RWPE2 (cell line): ENCODE data around the gene RCOR1.

Source experiments
- ATAC-seq: fragments of 200-7000 bp; cut with Tn5 transposase; 3 replicates; pipeline ENCODE4 v1.9.1; 2021; ENCODE audit warnings: low read depth
- DNase-seq: peaks from one replicate; pipeline ENCODE4 v3.0.0-alpha.2; 2020; ENCODE audit warnings: low spot score
- H3K27ac ChIP-seq: fragments of 450-650 bp; 2 replicates; pipeline ENCODE4 v1.5.1; 2017; ENCODE audit warnings: mild to moderate bottlenecking; ENCODE audit not compliant: poor library complexity, severe bottlenecking
- H3K27me3 ChIP-seq: fragments of 250-450 bp; sonication (Bioruptor Pico); 2 replicates; pipeline ENCODE4 v1.5.1; 2021; ENCODE audit warnings: mild to moderate bottlenecking, moderate library complexity; ENCODE audit not compliant: insufficient read depth, poor library complexity, severe bottlenecking
- H3K36me3 ChIP-seq: fragments of 250-450 bp; sonication (Bioruptor Pico); 2 replicates; pipeline ENCODE4 v1.5.1; 2020; ENCODE audit warnings: low read depth, mild to moderate bottlenecking, moderate library complexity
- H3K4me1 ChIP-seq: fragments of 250-450 bp; sonication (Bioruptor Pico); 2 replicates; pipeline ENCODE4 v1.5.1; 2021; ENCODE audit warnings: mild to moderate bottlenecking, moderate library complexity; ENCODE audit not compliant: insufficient read depth, poor library complexity, severe bottlenecking
- H3K4me3 ChIP-seq: fragments of 250-450 bp; sonication (Bioruptor Pico); 2 replicates; pipeline ENCODE4 v1.5.1; 2021; ENCODE audit warnings: mild to moderate bottlenecking, moderate library complexity; ENCODE audit not compliant: severe bottlenecking
- H3K9me3 ChIP-seq: fragments of 250-450 bp; sonication (Bioruptor Pico); 2 replicates; pipeline ENCODE4 v1.5.1; 2021; ENCODE audit warnings: mild to moderate bottlenecking, moderate library complexity; ENCODE audit not compliant: severe bottlenecking
- TF ChIP-seq, protein P1 (sequence below): fragments of 450-650 bp; IDR thresholded peaks from one replicate; pipeline ENCODE4 v1.5.1; 2017; ENCODE audit warnings: mild to moderate bottlenecking, moderate library complexity; ENCODE audit not compliant: poor library complexity, severe bottlenecking

The RCOR1 gene

DNA sequence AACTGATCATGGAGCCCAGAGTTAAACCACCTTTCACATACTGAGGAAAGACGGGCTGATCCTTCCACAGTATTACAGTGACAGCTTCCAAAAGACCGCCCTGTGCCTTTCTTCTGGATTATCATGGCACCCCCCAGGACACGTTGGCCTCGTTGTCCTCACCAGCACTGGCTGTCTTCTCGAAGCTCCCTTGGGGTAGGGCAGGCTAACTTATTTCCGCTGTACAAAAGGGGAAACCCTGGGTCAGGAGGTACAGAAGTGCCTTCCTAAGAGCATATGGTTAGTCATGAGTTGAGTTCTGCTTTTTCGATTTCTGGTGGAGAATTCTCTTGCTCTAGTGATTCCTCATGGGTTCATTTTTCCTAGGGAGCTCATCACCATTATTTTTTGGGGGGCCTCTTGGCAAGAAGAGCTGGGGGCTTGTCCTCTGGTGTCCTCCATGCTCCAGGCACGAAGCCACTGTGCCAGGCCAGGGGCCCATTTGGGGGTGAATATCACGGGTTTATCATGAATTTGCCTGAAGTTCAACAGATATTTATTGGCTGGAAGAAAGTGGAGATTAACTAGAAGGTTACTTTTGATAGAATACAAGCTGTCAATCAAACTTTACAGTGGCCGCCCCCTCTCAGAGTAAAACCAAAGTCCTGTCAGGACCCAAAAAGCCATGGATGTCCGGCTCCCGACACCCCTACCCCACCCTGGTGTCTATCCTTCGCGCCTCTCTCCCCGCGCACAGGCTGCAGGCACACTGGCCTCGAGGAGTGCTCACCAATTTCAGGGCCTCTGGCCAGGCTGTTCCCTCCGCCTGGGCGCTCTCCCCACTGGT, 176.0 kb downstream of the RCOR1 start:
- ATAC-seq (no peak), DNase-seq (no peak)
- Histone ChIP-seq H3K4me3 (no peak overlapping the region), H3K27ac (no peak overlapping the region), H3K9me3 (no peaks in the 10 kb centered on the region), H3K27me3 (no peaks in the 10 kb centered on the region), H3K4me1 (no peaks in the 10 kb centered on the region), H3K36me3 (no peaks in the 10 kb centered on the region)
- TF ChIP-seq, protein P1, sequence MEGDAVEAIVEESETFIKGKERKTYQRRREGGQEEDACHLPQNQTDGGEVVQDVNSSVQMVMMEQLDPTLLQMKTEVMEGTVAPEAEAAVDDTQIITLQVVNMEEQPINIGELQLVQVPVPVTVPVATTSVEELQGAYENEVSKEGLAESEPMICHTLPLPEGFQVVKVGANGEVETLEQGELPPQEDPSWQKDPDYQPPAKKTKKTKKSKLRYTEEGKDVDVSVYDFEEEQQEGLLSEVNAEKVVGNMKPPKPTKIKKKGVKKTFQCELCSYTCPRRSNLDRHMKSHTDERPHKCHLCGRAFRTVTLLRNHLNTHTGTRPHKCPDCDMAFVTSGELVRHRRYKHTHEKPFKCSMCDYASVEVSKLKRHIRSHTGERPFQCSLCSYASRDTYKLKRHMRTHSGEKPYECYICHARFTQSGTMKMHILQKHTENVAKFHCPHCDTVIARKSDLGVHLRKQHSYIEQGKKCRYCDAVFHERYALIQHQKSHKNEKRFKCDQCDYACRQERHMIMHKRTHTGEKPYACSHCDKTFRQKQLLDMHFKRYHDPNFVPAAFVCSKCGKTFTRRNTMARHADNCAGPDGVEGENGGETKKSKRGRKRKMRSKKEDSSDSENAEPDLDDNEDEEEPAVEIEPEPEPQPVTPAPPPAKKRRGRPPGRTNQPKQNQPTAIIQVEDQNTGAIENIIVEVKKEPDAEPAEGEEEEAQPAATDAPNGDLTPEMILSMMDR, result no peak

- no peaks in the 10 kb centered on the region for H3K36me3 ChIP-seq
- H3K27me3 ChIP-seq, result no peaks in the 10 kb centered on the region
- TF ChIP-seq, protein P1, result no peak
- H3K27ac ChIP-seq, result no peak overlapping the region
- H3K4me3 ChIP-seq, result no peak overlapping the region
- H3K9me3 ChIP-seq, result no peaks in the 10 kb centered on the region
- ATAC-seq, result no peak
- H3K4me1 ChIP-seq, result no peaks in the 10 kb centered on the region
- no peak for DNase-seq
Measured at GRCh38 chr14:102769049-102769327, 176.5 kb downstream of the RCOR1 start.

DNA sequence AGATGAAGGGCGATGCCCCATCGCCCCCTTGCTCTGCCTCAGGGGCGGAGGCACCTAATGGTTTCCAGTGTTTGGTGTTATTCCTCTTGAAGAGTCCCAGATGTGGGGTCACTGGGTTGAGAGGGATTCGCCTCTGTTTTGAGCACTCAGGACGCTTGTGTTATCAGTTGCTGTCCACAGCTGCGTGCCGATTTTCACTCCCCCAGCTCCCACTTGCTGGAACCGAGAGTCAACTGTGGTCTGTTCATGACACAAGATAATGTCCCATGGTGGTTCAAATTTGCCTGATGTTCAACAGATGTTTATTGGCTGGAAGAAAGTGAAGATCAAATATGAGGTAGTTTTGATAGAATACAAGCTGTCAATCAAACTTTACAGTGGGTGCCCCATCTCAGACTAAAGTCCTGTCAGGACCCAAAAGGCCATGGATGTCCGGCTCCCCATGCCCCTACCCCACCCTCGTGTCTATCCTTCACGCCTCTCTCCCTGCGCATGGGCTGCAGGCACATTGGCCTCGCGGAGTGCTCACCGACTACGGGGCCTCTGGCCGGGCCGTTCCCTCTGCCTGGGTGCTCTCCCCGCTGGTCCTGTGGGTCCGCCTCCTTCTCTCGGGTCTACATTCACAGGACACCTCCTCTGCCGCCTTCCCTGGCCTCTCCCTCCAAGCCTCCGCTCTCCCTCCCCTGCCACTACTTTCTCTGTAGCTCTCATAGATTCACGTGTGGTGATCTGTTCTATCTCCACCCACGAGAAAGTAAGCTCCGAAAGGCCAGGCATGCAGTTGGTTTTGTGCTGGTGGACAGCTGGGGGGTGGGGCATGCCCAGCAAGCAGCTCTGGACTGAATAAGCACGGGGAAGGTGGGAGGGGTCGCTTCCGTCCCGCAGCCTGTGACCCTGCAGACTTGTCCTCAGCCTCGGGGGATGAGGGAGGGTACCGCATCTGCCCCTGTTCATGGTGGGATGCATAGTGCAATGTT, 178.0 kb downstream of the RCOR1 start:
- no peaks in the 10 kb centered on the region for H3K36me3 ChIP-seq
- H3K4me1 ChIP-seq, result peaks cover 2% of the 10 kb centered on the region
- no peak for DNase-seq

DNA sequence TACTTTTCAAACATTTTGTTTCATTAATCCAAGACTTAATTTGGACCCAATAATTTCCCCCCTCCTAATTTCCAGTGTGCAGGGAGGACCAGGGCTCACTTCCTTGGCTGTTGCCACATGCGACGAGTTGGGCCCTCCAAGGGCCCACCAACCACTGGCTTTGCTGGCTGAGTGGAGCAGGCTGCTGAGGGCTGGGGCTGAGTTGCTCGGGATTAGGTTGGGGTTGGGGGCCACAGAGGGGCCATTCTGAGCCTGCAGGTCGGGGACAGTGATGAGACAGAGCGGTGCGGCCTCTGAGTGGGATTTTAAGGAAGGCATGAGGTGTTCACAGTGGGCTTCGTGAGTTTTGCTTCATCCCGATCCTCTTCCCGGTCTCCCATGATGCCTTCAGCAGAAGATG, 178.7 kb downstream of the RCOR1 start:
- no peaks in the 10 kb centered on the region for H3K9me3 ChIP-seq
- ATAC-seq, result no peak
- no peaks in the 10 kb centered on the region for H3K27me3 ChIP-seq
- no peak for DNase-seq
- no peak overlapping the region for H3K27ac ChIP-seq
- no peaks in the 10 kb centered on the region for H3K36me3 ChIP-seq
- TF ChIP-seq, protein P1, result no peak
- H3K4me1 ChIP-seq, result peaks cover 2% of the 10 kb centered on the region
- H3K4me3 ChIP-seq, result no peak overlapping the region

More for the DNA sequence above, 178.0 kb downstream of the RCOR1 start:
- ATAC-seq, result no peak
- Histone ChIP-seq H3K4me3 (no peak overlapping the region), H3K27me3 (no peaks in the 10 kb centered on the region), H3K27ac (no peak overlapping the region), H3K9me3 (no peaks in the 10 kb centered on the region)
- TF ChIP-seq, protein P1, result no peak
